Measurements from ENCODE around the gene MCIDAS.

DNA sequence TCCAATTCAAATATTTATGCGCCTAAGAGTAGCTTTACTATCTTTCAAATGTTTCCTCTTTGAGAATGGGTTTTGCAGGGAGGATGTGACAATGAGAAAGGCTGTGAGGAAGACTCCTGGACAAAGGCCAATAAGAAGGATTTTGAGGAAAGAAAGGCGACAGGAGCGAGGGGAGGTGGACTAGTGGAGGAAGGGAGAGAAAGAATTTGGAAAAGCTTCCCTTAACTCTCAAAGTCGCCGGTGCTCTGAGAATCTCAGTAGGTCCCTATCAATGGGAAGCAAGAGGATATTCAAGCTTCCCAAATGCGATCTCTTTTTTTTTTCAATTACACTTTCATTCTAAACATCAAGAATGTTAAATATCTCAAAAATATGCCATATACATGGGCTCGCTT lies 51.3 kb downstream of the MCIDAS start:
- TF ChIP-seq, protein P1, sequence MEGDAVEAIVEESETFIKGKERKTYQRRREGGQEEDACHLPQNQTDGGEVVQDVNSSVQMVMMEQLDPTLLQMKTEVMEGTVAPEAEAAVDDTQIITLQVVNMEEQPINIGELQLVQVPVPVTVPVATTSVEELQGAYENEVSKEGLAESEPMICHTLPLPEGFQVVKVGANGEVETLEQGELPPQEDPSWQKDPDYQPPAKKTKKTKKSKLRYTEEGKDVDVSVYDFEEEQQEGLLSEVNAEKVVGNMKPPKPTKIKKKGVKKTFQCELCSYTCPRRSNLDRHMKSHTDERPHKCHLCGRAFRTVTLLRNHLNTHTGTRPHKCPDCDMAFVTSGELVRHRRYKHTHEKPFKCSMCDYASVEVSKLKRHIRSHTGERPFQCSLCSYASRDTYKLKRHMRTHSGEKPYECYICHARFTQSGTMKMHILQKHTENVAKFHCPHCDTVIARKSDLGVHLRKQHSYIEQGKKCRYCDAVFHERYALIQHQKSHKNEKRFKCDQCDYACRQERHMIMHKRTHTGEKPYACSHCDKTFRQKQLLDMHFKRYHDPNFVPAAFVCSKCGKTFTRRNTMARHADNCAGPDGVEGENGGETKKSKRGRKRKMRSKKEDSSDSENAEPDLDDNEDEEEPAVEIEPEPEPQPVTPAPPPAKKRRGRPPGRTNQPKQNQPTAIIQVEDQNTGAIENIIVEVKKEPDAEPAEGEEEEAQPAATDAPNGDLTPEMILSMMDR (IDR thresholded peaks at IDR 0.05), result no peak
- no peak for TF ChIP-seq ZFX (IDR thresholded peaks at IDR 0.05; ENCODE audit: borderline replicate concordance)

All from 22Rv1 (cell line).